ENCODE measurements around the gene TTF2.

DNA sequence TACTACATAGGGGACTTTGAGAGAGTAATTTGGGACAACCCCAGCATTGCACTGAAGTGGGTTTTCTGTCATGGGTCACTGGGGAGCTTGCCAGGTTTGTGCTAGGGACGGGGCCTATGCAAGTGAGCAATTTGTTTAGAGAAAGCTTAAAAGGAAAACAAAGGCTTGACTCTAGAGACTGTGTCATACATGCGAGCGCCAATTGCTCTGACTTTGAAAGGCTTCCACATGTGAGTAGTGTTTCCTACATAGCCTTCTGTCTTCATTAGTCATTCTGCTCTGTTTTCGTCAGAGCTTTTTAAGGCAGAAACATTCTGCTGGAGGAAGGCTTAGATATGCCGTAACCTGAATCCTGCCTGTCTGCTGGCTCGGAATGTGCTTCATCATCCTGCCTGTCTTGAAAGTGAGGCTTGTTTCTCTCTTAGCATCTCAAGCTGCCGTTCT is 33.0 kb downstream of the TTF2 start:
- TF ChIP-seq, protein P1, sequence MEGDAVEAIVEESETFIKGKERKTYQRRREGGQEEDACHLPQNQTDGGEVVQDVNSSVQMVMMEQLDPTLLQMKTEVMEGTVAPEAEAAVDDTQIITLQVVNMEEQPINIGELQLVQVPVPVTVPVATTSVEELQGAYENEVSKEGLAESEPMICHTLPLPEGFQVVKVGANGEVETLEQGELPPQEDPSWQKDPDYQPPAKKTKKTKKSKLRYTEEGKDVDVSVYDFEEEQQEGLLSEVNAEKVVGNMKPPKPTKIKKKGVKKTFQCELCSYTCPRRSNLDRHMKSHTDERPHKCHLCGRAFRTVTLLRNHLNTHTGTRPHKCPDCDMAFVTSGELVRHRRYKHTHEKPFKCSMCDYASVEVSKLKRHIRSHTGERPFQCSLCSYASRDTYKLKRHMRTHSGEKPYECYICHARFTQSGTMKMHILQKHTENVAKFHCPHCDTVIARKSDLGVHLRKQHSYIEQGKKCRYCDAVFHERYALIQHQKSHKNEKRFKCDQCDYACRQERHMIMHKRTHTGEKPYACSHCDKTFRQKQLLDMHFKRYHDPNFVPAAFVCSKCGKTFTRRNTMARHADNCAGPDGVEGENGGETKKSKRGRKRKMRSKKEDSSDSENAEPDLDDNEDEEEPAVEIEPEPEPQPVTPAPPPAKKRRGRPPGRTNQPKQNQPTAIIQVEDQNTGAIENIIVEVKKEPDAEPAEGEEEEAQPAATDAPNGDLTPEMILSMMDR (IDR thresholded peaks at IDR 0.05; ENCODE audit: borderline replicate concordance, extremely low read depth, low read length, poor library complexity, severe bottlenecking), result no peak
- TF ChIP-seq EZH2 (IDR thresholded peaks at IDR 0.05; ENCODE audit: borderline replicate concordance, low read depth, low read length, severe bottlenecking), result no peak

All from DND-41 (cell line).